ENCODE measurements around the gene HOXC6. TPM values are rescaled to one million over a fixed set of nuclear protein-coding genes. Genes with fewer than 3 reads are reported as not detected.

The HOXC6 gene
- polyA plus RNA-seq, 1 donor, result 13.6 TPM

Other genes starting within 250 kb of the HOXC6 start
- gene HOXC13, start 89.6 kb upstream of the HOXC6 start, polyA plus RNA-seq, result not detected
- not detected for gene HOXC12, start 73.5 kb upstream of the HOXC6 start, polyA plus RNA-seq
- gene HOXC11, start 55.3 kb upstream of the HOXC6 start, polyA plus RNA-seq, result 0.18 TPM
- 0.04 TPM for gene HOTAIR, start 53.5 kb upstream of the HOXC6 start, polyA plus RNA-seq
- gene HOXC10, start 43.3 kb upstream of the HOXC6 start, polyA plus RNA-seq, result 0.19 TPM
- 0.51 TPM for gene HOXC9, start 28.3 kb upstream of the HOXC6 start, polyA plus RNA-seq
- 1.0 TPM for gene HOXC8, start 19.5 kb upstream of the HOXC6 start, polyA plus RNA-seq
- gene HOXC5, start 4.6 kb downstream of the HOXC6 start, polyA plus RNA-seq, result 1.8 TPM
- gene HOXC4, start 25.4 kb downstream of the HOXC6 start, polyA plus RNA-seq, result 14.0 TPM
- gene SMUG1, start 160.5 kb downstream of the HOXC6 start, polyA plus RNA-seq, result 45.9 TPM